Stomach (tissue), 9 donors: ENCODE measurements around the gene CTRL. TPM values are rescaled to one million over a fixed set of nuclear protein-coding genes. Genes with fewer than 3 reads are reported as not detected.
A peak's percentile ranks its signal among the peaks of the same experiment; 100 is the strongest.

Source experiments
- DNase-seq, 2 donors: peaks; one replicate each; pipeline versions ENCODE4 v3.0.0 to v3.0.0-alpha.2; 2013 to 2019
- H3K27ac ChIP-seq, 5 donors: fragments of 200-600 bp in 4 of 5; sonication (generic) in 4 of 5; one replicate each; pipeline ENCODE4 v1.5.1; 2013 to 2019; ENCODE audit warnings: mild to moderate bottlenecking in 1 of 5, moderate library complexity in 1 of 5
- H3K27me3 ChIP-seq, 3 donors: fragments of 200-600 bp; sonication (generic); one replicate each; pipeline ENCODE4 v1.5.1; 2017 to 2019; ENCODE audit warnings: mixed run types in 1 of 3
- H3K36me3 ChIP-seq, 4 donors: fragments of 200-600 bp; sonication (generic); 1 replicate in 3 of 4; 2 replicates in 1 of 4; pipeline ENCODE4 v1.5.1; 2016 to 2019
- H3K4me1 ChIP-seq, 4 donors: fragments of 200-600 bp; sonication (generic); one replicate each; pipeline ENCODE4 v1.5.1; 2016 to 2019
- H3K4me3 ChIP-seq, 4 donors: fragments of 200-600 bp; sonication (generic) in 3 of 4; one replicate each; pipeline ENCODE4 v1.5.1; 2016 to 2019; ENCODE audit warnings: mild to moderate bottlenecking in 1 of 4
- H3K9me3 ChIP-seq, 4 donors: fragments of 200-600 bp; sonication (generic); one replicate each; pipeline ENCODE4 v1.5.1; 2016 to 2019
- CTCF ChIP-seq, 7 experiments: fragments of 450-650 bp in 4 of 7; fragments of 200-600 bp in 3 of 7; sonication (generic) in 3 of 7; IDR thresholded peaks; one replicate each; pipeline ENCODE4 v1.5.1; 2016 to 2019; ENCODE audit warnings: antibody characterized with exemption in 7 of 7, control low read depth in 2 of 7, mild to moderate bottlenecking in 1 of 7
- EP300 ChIP-seq: sonication (generic); formaldehyde crosslinking; IDR thresholded peaks from one replicate; pipeline ENCODE4 v1.6.1; 2017; ENCODE audit warnings: antibody characterized with exemption
- POLR2A ChIP-seq, 4 donors: fragments of 450-650 bp; IDR thresholded peaks; one replicate each; pipeline ENCODE4 v1.6.1; 2016; ENCODE audit warnings: antibody characterized with exemption in 4 of 4, control low read depth in 2 of 4, mild to moderate bottlenecking in 1 of 4, moderate library complexity in 1 of 4
- POLR2AphosphoS5 ChIP-seq, 3 donors: sonication (generic); formaldehyde crosslinking; IDR thresholded peaks; one replicate each; pipeline ENCODE4 v1.6.1; 2016; ENCODE audit warnings: antibody characterized with exemption in 3 of 3
- WGBS, 5 donors: extraction: QIAGEN DNeasy Blood & Tissue Kit in 3 of 5; methylation state at CpG; one replicate each; pipeline versions ENCODE4 v1.1.5 to v1.1.7; 2013 to 2018; 5-methylcytosine and 5-hydroxymethylcytosine counted together
- intact Hi-C: fragments of 100-400 bp; cut with DNase I; formaldehyde crosslinking; loops from one replicate; pipeline ENCODE4 v1.15.1; 2023; ENCODE audit warnings: low total_unique reads
- polyA plus RNA-seq, 3 donors: library from polyadenylated mRNA; stranded (reverse); fragments of 200-250 nt; gene quantifications; one replicate each; pipeline ENCODE4 v1.2.3, GENCODE V29; 2013
- total RNA-seq, 5 donors: library from RNA; depleted of rRNA; stranded (reverse); fragments of >200 nt; gene quantifications; one replicate each; pipeline versions ENCODE4 v1.1.0 to v1.2.3, GENCODE V29; 2014 to 2016
- donor health status: healthy with polysubstance abuse.
- donor health status: Bipolar disorder and iron deficiency.
- donor health status: healthy.

Gene CTRL
- total and polyA plus RNA-seq, 8 donors, result 0.37 to 11.0 (median 2.1) TPM; not detected in 1

- TF ChIP-seq EP300, result no peak
- no peak for TF ChIP-seq POLR2A (IDR thresholded peaks at IDR 0.05)
- TF ChIP-seq POLR2AphosphoS5 (IDR thresholded peaks at IDR 0.05), result no peak
- TF ChIP-seq CTCF (IDR thresholded peaks at IDR 0.05), result no peak
- Histone ChIP-seq H3K4me1 (peaks cover 6 to 40% (median 22%) of the 10 kb centered on the region in 4 donors), H3K4me3 (no peak overlapping the region), H3K27ac (no peak overlapping the region), H3K27me3 (no peaks in the 10 kb centered on the region), H3K9me3 (no peaks in the 10 kb centered on the region), H3K36me3 (peaks cover 12 to 78% (median 67%) of the 10 kb centered on the region in 4 donors)
- 64 to 77% (median 69%) methylated on average over 6 to 7 of the region's 7 CpGs for WGBS, 5 donors
- DNase-seq, result no peak
- intact Hi-C loops, result no loop called here
Observed at GRCh38 chr16:67914758-67915495, 16.7 kb downstream of the CTRL start.

- no peak for TF ChIP-seq POLR2AphosphoS5 (IDR thresholded peaks at IDR 0.05)
- no peak for TF ChIP-seq EP300
- no peak for TF ChIP-seq CTCF (IDR thresholded peaks at IDR 0.05)
- TF ChIP-seq POLR2A (IDR thresholded peaks at IDR 0.05), result no peak
- 65 to 75% (median 68%) methylated on average over 2 of the region's 2 CpGs for WGBS, 5 donors
- intact Hi-C loops, result no loop called here
- Histone ChIP-seq H3K27ac (no peak overlapping the region), H3K9me3 (no peaks in the 10 kb centered on the region), H3K4me1 (peaks cover 0 to 8% (median 1%) of the 10 kb centered on the region in 4 donors), H3K36me3 (peaks cover 20 to 58% (median 50%) of the 10 kb centered on the region in 4 donors), H3K4me3 (no peak overlapping the region), H3K27me3 (no peaks in the 10 kb centered on the region)
- peak in 1 of 2 donors; percentile 62 for DNase-seq
Observed at GRCh38 chr16:67910158-67910557, 21.5 kb downstream of the CTRL start.

GRCh38 chr16:67909056-67909742, 22.5 kb downstream of the CTRL start:
- intact Hi-C loops, result no loop called here
- H3K27me3 ChIP-seq, result no peaks in the 10 kb centered on the region
- no peaks in the 10 kb centered on the region for H3K9me3 ChIP-seq
- WGBS, 5 donors, result 95 to 97% (median 96%) methylated on average over 26 to 36 of the region's 36 CpGs
- no peaks in the 10 kb centered on the region for H3K4me1 ChIP-seq
- no peak overlapping the region for H3K4me3 ChIP-seq
- peaks cover 20 to 61% (median 46%) of the 10 kb centered on the region in 4 donors for H3K36me3 ChIP-seq
- no peak overlapping the region for H3K27ac ChIP-seq
- TF ChIP-seq EP300, result no peak
- no peak for TF ChIP-seq POLR2A (IDR thresholded peaks at IDR 0.05)
- no peak for TF ChIP-seq CTCF (IDR thresholded peaks at IDR 0.05)
- TF ChIP-seq POLR2AphosphoS5 (IDR thresholded peaks at IDR 0.05), result no peak
- no peak for DNase-seq

DNA sequence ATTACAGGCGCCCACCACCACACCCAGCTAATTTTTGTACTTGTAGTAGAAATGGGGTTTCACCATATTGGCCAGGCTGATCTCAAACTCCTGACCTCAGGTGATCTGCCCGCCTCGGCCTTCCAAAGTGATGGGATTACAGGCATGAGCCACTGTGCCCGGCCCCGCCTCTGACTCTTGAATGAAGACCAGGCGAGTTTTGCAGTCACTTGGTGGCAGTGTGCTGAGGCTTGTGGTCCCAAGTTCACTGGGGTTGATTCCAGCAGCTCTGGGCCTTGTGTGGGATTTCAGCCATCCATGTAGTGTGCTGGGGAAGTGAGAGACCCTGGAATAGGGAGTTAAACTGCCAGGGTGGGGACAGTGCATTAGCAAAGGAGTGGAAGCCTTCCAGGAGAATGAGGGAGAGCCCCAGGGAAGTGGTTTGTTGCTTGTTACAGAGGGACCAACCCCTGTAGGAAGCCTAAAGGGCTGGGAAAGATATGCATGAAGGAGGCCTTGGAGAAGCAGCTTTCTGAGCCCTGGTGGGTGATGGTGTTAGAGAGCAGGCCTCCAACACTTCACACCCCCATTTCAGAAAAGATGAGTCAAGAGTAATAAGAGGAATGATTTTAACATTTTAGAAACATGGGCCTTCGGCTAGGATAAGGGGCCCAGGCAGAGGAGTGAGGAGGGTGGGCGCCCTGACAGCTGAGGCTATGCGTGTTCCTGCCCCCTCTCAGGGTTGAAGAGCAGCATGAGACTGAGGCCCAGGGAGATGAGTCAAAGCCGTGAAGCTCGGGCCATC, 24.1 kb downstream of the CTRL start:
- no peak for DNase-seq
- 88 to 93% (median 92%) methylated on average over 11 of the region's 11 CpGs for WGBS, 5 donors
- Histone ChIP-seq H3K4me1 (peaks cover 0 to under 1% (median 0%) of the 10 kb centered on the region in 4 donors), H3K4me3 (no peak overlapping the region), H3K27ac (no peak overlapping the region), H3K9me3 (no peaks in the 10 kb centered on the region), H3K27me3 (no peaks in the 10 kb centered on the region), H3K36me3 (peaks cover 20 to 70% (median 53%) of the 10 kb centered on the region in 4 donors)
- intact Hi-C loops, result no loop called here
- no peak for TF ChIP-seq CTCF (IDR thresholded peaks at IDR 0.05)
- no peak for TF ChIP-seq EP300
- no peak for TF ChIP-seq POLR2AphosphoS5 (IDR thresholded peaks at IDR 0.05)
- TF ChIP-seq POLR2A (IDR thresholded peaks at IDR 0.05), result no peak
